ENCODE results near the gene LDLR. TPM values are rescaled to one million over a fixed set of nuclear protein-coding genes. Genes with fewer than 3 reads are reported as not detected.
A peak's percentile ranks its signal among the peaks of the same experiment; 100 is the strongest.

Gene LDLR
- total RNA-seq, 4 donors from 2014 or later: 1.2 to 6.0 (median 3.9) TPM

GRCh38 chr19:11164879-11165406 is 75.7 kb downstream of the LDLR start:
- Histone ChIP-seq H3K27me3 (no peaks in the 10 kb centered on the region), H3K4me3 (peak overlapping the region in 1 of 4 donors; percentile 27), H3K9me3 (no peaks in the 10 kb centered on the region), H3K4me1 (peaks cover 12 to 18% of the 10 kb centered on the region in 2 donors), H3K36me3 (peaks cover 0 to 24% of the 10 kb centered on the region in 2 donors), H3K27ac (peak overlapping the region; percentile 70 to 81 (median 76))
- TF ChIP-seq CTCF (IDR thresholded peaks at IDR 0.05 in 4 of 5, conservative IDR thresholded peaks at IDR 0.05 in 1 of 5) (no peak), POLR2A (IDR thresholded peaks at IDR 0.05) (no peak)
- DNase-seq (peak; percentile 44 to 75), ATAC-seq (peak; percentile 71 to 79)
- in situ Hi-C loops (cut with MboI; ENCODE audit: low sequenced_read_pairs in 4 of 4): no loop called here
- intact Hi-C loops (cut with DNase I; ENCODE audit: low total_unique reads): loop anchor here (2.0 kb wide), 1 partner anchor 16 kb away; no protein-coding TSS in a partner anchor

DNA sequence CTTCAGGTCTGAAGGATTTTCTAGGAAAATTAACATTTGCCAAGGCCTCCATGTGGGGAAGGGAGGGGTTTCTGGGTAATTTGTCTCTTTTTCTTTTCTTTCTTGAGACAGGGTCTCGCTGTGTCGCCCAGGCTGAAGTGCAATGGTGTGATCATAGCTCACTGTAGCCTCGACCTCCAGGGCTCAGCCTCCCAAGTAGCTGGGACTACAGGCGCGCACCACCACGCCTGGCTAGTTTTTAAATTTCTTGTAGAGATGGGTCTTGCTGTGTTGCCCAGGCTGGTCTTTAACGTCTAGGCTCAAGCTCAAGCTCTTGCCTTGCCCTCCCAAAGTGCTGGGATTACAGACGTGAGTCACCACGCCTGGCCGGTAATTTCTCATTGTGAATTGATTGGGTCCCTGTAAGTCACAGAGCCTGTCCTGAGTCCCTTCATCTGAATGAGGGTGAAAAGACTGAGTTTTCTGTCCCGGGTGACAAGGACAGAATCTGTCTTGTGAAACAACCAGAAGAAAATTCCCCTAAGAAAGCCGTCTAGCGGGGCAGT is 76.3 kb downstream of the LDLR start:
- Histone ChIP-seq H3K4me1 (peaks cover 12 to 18% of the 10 kb centered on the region in 2 donors), H3K4me3 (peak overlapping the region in 1 of 4 donors; percentile 16), H3K36me3 (peaks cover 0 to 28% of the 10 kb centered on the region in 2 donors), H3K9me3 (no peaks in the 10 kb centered on the region), H3K27ac (peak overlapping the region; percentile 70 to 81 (median 76)), H3K27me3 (no peaks in the 10 kb centered on the region)
- intact Hi-C loops (cut with DNase I; ENCODE audit: low total_unique reads): loop anchor here (2.0 kb wide), 1 partner anchor 15 kb away; no protein-coding TSS in a partner anchor
- in situ Hi-C loops (cut with MboI; ENCODE audit: low sequenced_read_pairs in 4 of 4): no loop called here
- ATAC-seq: no peak
- TF ChIP-seq POLR2A (IDR thresholded peaks at IDR 0.05) (no peak), CTCF (IDR thresholded peaks at IDR 0.05 in 4 of 5, conservative IDR thresholded peaks at IDR 0.05 in 1 of 5) (no peak)
- no peak for DNase-seq

GRCh38 chr19:11166281-11167142 is 77.2 kb downstream of the LDLR start:
- Histone ChIP-seq H3K4me1 (peaks cover 12 to 18% of the 10 kb centered on the region in 2 donors), H3K36me3 (peaks cover 0 to 36% of the 10 kb centered on the region in 2 donors)

GRCh38 chr19:11168568-11168967 is 79.3 kb downstream of the LDLR start:
- in situ Hi-C loops (cut with MboI; ENCODE audit: low sequenced_read_pairs in 4 of 4): no loop called here
- Histone ChIP-seq H3K4me1 (peaks cover 12 to 16% of the 10 kb centered on the region in 2 donors), H3K4me3 (no peak overlapping the region), H3K36me3 (peaks cover 0 to 53% of the 10 kb centered on the region in 2 donors), H3K27me3 (no peaks in the 10 kb centered on the region), H3K9me3 (no peaks in the 10 kb centered on the region), H3K27ac (peak overlapping the region in 1 of 4 donors; percentile 15)
- TF ChIP-seq CTCF (IDR thresholded peaks at IDR 0.05 in 4 of 5, conservative IDR thresholded peaks at IDR 0.05 in 1 of 5): no peak
- intact Hi-C loops (cut with DNase I; ENCODE audit: low total_unique reads): no loop called here
- ATAC-seq: peak in 1 of 2 donors; percentile 13
- no peak for DNase-seq

More at GRCh38 chr19:11166281-11167142, 77.2 kb downstream of the LDLR start:
- in situ Hi-C loops (cut with MboI; ENCODE audit: low sequenced_read_pairs in 4 of 4) (no loop called here), intact Hi-C loops (cut with DNase I; ENCODE audit: low total_unique reads) (no loop called here)
- H3K27ac ChIP-seq: peak overlapping the region; percentile 70 to 81 (median 76)
- DNase-seq (peak in 1 of 2 donors; percentile 39), ATAC-seq (no peak)
- H3K27me3 ChIP-seq: no peaks in the 10 kb centered on the region
- H3K4me3 ChIP-seq: no peak overlapping the region
- H3K9me3 ChIP-seq: no peaks in the 10 kb centered on the region
- no peak for TF ChIP-seq POLR2A (IDR thresholded peaks at IDR 0.05)

Data from gastrocnemius medialis (tissue), 4 donors.